ENCODE measurements around the gene VGLL4.

The VGLL4 gene

GRCh38 chr3:11546657-11547302, 96.9 kb downstream of the VGLL4 start:
- no peak for DNase-seq

GRCh38 chr3:11545186-11545851, 98.4 kb downstream of the VGLL4 start:
- no peak for DNase-seq

GRCh38 chr3:11544412-11545181, 99.1 kb downstream of the VGLL4 start:
- DNase-seq: no peak

GRCh38 chr3:11543948-11544387, 99.7 kb downstream of the VGLL4 start:
- DNase-seq: no peak

GRCh38 chr3:11543141-11543947, 100.4 kb downstream of the VGLL4 start:
- DNase-seq: no peak

GRCh38 chr3:11542551-11542950, 101.2 kb downstream of the VGLL4 start:
- no peak for DNase-seq

GRCh38 chr3:11541321-11542303, 102.1 kb downstream of the VGLL4 start:
- DNase-seq: no peak

- no peak for DNase-seq
Observed at GRCh38 chr3:11539677-11540076, 104.0 kb downstream of the VGLL4 start.

- DNase-seq: no peak
Observed at GRCh38 chr3:11539218-11539617, 104.5 kb downstream of the VGLL4 start.

GRCh38 chr3:11538581-11538980, 105.1 kb downstream of the VGLL4 start:
- DNase-seq: no peak

GRCh38 chr3:11536936-11537612, 106.6 kb downstream of the VGLL4 start:
- no peak for DNase-seq

- DNase-seq: no peak
Observed at GRCh38 chr3:11536132-11536935, 107.4 kb downstream of the VGLL4 start.

GRCh38 chr3:11535243-11535960, 108.3 kb downstream of the VGLL4 start:
- no peak for DNase-seq

- DNase-seq: no peak
Observed at GRCh38 chr3:11534793-11535101, 109.0 kb downstream of the VGLL4 start.

- no peak for DNase-seq
Observed at GRCh38 chr3:11534011-11534792, 109.5 kb downstream of the VGLL4 start.

GRCh38 chr3:11532931-11533391, 110.8 kb downstream of the VGLL4 start:
- DNase-seq: no peak

- peak; percentile 73 for DNase-seq
Observed at GRCh38 chr3:11530153-11530721, 113.5 kb downstream of the VGLL4 start.

- DNase-seq: no peak
Observed at GRCh38 chr3:11529281-11529680, 114.4 kb downstream of the VGLL4 start.
